Activated CD8-positive, alpha-beta memory T cell treated with anti-CD3 and anti-CD28 coated beads for 1 hour (primary cell): Measurements from ENCODE around the gene ZNF407.

Experiments used
- DNase-seq, 2 donors: peaks; one replicate each; pipeline ENCODE4 v3.0.0-alpha.2; 2020; ENCODE audit warnings: low read depth in 1 of 2; ENCODE audit errors: extremely low read depth in 1 of 2

ZNF407 gene

DNA sequence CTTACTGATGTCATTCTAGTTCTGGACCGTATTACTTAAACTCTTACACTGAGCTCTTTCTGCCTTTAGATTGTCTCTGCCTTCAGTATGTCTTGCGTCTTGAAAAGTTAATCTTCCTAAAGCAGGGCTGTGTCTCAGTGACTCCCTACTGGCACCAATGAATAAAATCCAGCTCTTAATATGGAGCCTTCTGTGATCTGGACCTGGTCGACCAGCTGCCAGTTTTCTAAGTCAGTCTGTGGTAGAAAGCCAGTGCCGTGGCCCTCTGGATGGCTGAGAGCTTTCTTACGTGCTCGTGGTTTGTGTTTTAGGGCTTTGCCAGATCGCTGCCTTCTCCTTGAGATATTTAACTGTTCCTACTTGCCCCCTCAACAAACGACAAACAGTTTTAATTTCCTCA is 26.8 kb downstream of the ZNF407 start:
- no peak for DNase-seq

- no peak for DNase-seq
These were observed 27.5 kb downstream of the ZNF407 start for GRCh38 chr18:74625157-74625556.

- no peak for DNase-seq
These were observed 28.6 kb downstream of the ZNF407 start for GRCh38 chr18:74626049-74626874.

DNA sequence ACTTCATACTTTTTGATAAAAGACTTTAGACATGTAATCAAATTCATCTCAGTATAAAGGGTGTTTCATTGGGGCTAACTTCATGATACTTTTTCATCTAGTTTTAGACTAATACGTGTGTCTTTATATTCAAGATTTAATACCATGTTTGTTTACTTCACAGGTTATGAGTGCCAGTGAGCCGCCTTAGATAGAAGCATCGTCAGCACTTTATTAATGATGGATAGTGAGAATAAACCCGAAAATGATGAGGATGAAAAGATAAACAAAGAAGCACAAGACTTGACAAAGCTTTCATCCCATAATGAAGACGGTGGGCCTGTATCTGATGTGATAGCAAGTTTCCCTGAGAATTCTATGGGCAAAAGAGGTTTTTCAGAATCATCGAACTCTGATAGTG is 33.1 kb downstream of the ZNF407 start:
- no peak for DNase-seq

- no peak for DNase-seq
These were observed 33.5 kb downstream of the ZNF407 start for GRCh38 chr18:74631212-74631611.

DNA sequence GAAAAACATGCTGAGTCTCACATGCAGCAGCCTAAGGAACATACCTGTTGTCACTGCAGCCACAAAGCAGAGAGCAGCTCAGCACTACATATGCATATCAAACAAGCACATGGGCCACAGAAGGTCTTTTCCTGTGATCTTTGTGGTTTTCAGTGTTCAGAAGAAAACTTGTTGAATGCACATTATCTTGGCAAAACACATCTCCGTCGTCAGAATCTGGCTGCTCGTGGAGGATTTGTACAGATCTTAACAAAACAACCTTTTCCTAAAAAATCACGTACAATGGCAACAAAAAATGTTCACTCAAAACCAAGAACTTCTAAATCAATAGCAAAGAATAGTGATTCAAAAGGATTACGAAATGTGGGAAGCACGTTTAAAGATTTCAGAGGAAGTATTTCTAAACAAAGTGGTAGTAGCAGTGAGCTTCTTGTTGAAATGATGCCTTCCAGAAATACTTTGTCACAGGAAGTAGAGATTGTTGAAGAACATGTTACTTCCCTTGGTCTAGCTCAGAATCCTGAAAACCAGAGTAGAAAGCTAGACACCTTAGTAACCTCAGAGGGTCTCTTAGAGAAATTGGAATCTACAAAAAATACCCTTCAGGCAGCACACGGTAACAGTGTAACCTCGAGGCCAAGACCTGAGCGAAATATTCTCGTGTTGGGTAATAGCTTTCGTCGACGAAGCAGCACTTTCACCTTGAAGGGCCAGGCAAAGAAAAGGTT is 34.1 kb downstream of the ZNF407 start:
- no peak for DNase-seq

- no peak for DNase-seq
These were observed 34.6 kb downstream of the ZNF407 start for GRCh38 chr18:74632351-74632679.

DNA sequence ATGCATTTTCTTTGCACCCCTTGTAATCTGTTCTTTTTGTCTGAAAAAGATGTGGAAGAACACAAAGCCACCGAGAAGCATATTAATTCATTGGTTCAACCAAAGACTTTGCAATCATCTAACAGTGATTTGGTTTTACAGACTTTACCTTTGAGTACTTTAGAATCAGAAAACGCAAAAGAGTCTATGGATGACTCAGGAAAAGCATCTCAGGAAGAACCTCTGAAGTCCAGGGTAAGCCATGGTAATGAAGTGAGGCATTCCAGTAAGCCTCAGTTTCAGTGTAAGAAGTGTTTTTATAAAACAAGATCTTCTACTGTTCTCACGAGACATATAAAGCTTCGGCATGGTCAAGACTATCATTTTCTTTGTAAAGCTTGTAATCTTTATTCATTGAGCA is 35.2 kb downstream of the ZNF407 start:
- DNase-seq = no peak

GRCh38 chr18:74633652-74634352 is 36.1 kb downstream of the ZNF407 start:
- no peak for DNase-seq

DNA sequence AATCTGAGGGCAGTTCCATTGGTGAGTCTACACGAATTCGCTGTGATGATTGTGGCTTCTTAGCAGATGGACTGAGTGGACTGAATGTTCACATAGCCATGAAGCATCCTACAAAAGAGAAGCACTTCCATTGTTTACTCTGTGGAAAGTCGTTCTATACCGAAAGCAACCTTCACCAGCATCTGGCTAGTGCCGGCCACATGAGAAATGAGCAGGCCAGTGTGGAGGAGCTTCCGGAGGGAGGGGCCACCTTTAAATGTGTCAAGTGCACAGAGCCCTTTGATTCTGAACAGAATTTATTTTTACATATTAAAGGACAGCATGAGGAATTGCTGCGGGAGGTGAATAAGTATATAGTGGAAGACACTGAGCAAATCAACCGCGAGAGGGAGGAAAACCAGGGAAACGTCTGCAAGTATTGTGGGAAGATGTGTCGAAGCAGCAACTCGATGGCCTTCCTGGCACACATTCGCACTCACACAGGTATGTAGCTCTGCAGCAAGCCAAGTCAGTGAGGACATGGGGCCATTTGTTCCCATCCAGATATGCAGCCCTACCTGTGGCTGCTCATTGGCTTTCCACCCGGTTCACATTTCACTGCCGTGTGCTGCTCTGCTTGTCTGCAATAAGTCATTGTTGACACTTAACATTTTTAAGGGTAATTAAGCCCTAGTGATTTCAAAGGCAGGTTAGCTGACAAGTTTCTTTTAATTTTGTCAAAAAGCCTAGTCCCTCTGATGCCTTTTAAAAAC is 37.7 kb downstream of the ZNF407 start:
- DNase-seq = no peak

GRCh38 chr18:74637070-74637469 is 39.4 kb downstream of the ZNF407 start:
- DNase-seq = no peak

DNA sequence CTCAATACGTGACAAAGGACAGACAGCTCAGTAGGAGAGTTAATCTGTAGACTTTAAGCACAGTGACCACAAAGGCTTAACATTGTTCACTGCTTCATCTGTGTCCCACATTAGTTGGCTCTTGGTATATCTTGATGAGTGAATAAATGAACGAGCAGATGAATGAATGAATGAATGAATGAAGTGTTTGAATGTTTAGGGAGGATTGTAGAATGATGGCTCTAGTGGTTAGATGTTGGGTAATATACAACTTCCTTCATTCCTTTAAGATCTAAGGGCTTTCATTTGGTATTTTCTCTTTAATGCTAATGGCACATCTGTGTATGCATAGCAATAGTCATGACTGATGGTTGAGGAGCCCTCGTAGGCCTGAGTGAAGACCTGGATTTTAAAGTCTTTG is 40.5 kb downstream of the ZNF407 start:
- no peak for DNase-seq

GRCh38 chr18:74644713-74645112 is 47.0 kb downstream of the ZNF407 start:
- DNase-seq = no peak

DNA sequence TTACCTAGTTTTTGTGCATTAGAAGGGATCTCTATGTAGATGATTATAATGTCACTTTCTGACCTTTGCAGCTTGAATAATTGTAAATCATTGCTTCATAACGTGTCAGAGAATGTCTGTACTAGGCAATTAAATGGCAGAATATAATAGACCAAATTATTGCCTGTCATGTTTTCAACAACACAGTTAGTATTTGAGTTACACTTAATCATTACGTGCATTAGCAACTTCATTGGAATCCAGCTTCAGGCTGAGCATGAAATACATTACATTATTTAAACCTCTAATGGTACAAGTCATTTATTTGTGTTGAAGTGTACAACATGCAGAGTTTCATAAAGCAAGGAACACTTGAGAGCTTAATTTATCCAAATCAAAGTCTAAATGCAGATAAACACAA is 48.0 kb downstream of the ZNF407 start:
- no peak for DNase-seq

GRCh38 chr18:74651327-74652128 is 53.9 kb downstream of the ZNF407 start:
- no peak for DNase-seq

DNA sequence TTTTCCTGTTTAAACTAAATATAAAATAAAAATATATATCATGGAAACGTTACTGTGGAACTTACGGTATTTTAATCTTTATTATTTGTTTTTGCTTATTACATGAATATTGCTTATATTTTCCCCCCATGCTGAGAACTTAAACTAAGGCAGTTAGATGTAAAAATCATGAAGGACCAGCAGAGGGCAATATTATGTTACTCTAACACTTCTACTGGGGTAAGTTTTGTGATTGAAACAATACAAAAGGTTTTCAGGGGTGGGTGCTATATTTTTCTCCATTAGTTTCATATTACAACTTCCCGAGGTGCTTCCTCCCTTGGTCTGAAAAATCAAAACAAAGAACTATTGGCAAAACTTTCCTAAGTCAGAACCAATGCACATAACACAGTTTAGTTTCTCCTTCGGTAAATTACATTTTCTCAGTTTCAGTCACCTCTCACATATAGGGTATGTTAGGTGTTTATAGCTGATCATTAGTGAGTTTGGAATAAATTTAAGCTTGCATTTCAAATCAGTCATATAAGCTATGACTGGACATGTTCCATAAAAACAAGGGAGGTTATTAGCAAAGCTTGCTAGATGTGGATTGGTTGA is 54.8 kb downstream of the ZNF407 start:
- DNase-seq = no peak

GRCh38 chr18:74654638-74655037 is 57.0 kb downstream of the ZNF407 start:
- DNase-seq = no peak

DNA sequence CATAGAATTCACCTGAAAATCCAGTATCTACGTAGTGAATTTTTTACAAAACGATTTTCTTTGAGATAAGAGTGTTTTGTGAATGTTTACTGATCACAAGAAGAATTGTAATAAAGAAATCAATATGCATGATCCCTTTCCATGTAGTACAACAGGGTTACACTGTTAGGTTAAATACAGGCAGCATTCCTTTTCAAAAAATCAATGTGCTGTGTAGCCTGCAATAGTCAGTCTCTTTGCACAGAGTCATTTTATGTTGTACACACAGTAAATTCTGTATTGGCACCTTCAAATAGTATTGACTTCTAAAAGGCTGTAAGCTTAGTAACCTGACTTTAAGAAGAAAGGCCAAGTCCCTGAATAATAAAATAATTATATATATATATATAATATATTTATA is 63.3 kb downstream of the ZNF407 start:
- DNase-seq = no peak

DNA sequence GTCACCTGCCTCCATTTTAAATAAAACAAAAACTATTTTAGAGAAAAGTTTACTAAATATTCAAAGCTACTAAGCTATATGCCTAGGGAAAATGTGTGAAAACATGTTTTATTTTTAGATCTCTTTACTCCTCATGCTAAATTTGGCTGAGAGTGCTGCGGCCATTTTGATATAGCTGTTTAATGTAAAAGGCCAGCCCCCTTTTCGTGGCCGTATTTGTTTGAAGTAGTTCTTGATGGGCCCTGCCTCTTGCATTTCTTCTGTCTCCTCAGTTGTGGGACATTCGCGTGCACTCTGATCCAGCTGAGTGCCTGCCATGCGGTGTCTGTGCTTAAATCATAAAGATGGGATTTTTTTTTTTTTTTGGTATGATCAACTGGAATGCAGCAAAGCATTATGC is 64.0 kb downstream of the ZNF407 start:
- DNase-seq = no peak

- DNase-seq = no peak
These were observed 65.0 kb downstream of the ZNF407 start for GRCh38 chr18:74662622-74663021.
